Heart left ventricle (tissue), 13 donors: ENCODE results near the gene ZEB2.

Source experiments
- POLR2A ChIP-seq, 2 donors: fragments of 450-650 bp; IDR thresholded peaks; one replicate each; pipeline ENCODE4 v1.6.1; 2017; ENCODE audit warnings: antibody characterized with exemption in 2 of 2, mild to moderate bottlenecking in 2 of 2, moderate library complexity in 2 of 2
- TF ChIP-seq, protein P1 (sequence below), 12 donors: fragments of 200-600 bp; sonication (generic) in 4 of 12; IDR thresholded peaks; one replicate each; pipeline versions ENCODE4 v1.5.0 to v1.8.0; 2018 to 2022; ENCODE audit warnings: antibody characterized with exemption in 12 of 12, mild to moderate bottlenecking in 5 of 12
- donor health status: ischemic (EF 13 %, LVEDD 7.1; RV severe dilation, severe dysfunction).
- donor health status: DM: no; HTN: yes; CAD: no.
- donor health status: DM: no; HTN: no; CAD: no.
- donor health status: ischemic (EF 25% LVEDD 6.9; RV normal size, moderate dysfunction).
- donor health status: ischemic (EF 25% LVEDD 5.7; RV mildly dilated, moderate dysfunction).
- donor health status: ischemic (EF 35%, LVEDD 5.7; RV mildly dilated, moderate dysfunction).
- donor health status: nonischemic (EF 11% LVEDD 7.7; RV severe dilation, severe dysfunction).
- donor health status: DM: yes; HTN: yes; CAD: no.
- donor health status: PGD.
- donor health status: ischemic (EF 29% LVEDD 5.4; RV normal size, mild dysfunction).
- donor health status: nonischemic (EF 23%, LVEDD 6.1; RV moderate dilation, normal function).

- TF ChIP-seq, protein P1, sequence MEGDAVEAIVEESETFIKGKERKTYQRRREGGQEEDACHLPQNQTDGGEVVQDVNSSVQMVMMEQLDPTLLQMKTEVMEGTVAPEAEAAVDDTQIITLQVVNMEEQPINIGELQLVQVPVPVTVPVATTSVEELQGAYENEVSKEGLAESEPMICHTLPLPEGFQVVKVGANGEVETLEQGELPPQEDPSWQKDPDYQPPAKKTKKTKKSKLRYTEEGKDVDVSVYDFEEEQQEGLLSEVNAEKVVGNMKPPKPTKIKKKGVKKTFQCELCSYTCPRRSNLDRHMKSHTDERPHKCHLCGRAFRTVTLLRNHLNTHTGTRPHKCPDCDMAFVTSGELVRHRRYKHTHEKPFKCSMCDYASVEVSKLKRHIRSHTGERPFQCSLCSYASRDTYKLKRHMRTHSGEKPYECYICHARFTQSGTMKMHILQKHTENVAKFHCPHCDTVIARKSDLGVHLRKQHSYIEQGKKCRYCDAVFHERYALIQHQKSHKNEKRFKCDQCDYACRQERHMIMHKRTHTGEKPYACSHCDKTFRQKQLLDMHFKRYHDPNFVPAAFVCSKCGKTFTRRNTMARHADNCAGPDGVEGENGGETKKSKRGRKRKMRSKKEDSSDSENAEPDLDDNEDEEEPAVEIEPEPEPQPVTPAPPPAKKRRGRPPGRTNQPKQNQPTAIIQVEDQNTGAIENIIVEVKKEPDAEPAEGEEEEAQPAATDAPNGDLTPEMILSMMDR (IDR thresholded peaks at IDR 0.05) = no peak
- TF ChIP-seq POLR2A (IDR thresholded peaks at IDR 0.05) = no peak
Observed at GRCh38 chr2:144477281-144477956, 42.5 kb downstream of the ZEB2 start.
